Peyer's patch (tissue), 4 donors: Measurements from ENCODE around the gene CHRNG.

Experiments used
- POLR2A ChIP-seq, 2 donors: fragments of 450-650 bp; IDR thresholded peaks; one replicate each; pipeline ENCODE4 v1.5.1; 2017; ENCODE audit warnings: antibody characterized with exemption in 2 of 2, mild to moderate bottlenecking in 2 of 2, moderate library complexity in 2 of 2
- TF ChIP-seq, protein P1 (sequence below), 6 experiments: fragments of 450-650 bp in 4 of 6; fragments of 200-600 bp in 2 of 6; sonication (generic) in 1 of 6; IDR thresholded peaks; one replicate each; pipeline ENCODE4 v1.5.1; 2017 to 2019; ENCODE audit warnings: antibody characterized with exemption in 6 of 6, mild to moderate bottlenecking in 3 of 6, moderate library complexity in 1 of 6

DNA sequence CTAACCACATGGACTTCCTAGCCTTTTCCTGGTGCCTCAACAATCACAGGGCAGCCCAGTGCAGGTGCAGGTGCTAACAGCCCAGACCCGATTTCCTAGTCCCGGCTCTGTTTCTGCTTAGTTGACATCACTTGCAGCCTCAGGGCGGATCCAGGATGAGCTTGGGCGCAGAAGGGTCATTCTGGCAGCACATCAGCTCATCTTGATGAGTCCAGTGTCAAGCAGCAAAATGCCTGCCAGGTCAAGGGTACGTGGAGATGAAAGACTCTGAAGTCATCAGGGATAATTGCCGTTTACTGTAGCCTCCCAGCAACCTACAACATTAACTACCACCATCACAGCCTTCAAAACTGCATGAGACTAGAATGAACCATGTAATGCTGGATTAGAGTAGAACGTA is 54.5 kb downstream of the CHRNG start:
- TF ChIP-seq, protein P1, sequence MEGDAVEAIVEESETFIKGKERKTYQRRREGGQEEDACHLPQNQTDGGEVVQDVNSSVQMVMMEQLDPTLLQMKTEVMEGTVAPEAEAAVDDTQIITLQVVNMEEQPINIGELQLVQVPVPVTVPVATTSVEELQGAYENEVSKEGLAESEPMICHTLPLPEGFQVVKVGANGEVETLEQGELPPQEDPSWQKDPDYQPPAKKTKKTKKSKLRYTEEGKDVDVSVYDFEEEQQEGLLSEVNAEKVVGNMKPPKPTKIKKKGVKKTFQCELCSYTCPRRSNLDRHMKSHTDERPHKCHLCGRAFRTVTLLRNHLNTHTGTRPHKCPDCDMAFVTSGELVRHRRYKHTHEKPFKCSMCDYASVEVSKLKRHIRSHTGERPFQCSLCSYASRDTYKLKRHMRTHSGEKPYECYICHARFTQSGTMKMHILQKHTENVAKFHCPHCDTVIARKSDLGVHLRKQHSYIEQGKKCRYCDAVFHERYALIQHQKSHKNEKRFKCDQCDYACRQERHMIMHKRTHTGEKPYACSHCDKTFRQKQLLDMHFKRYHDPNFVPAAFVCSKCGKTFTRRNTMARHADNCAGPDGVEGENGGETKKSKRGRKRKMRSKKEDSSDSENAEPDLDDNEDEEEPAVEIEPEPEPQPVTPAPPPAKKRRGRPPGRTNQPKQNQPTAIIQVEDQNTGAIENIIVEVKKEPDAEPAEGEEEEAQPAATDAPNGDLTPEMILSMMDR (IDR thresholded peaks at IDR 0.05), result no peak
- no peak for TF ChIP-seq POLR2A (IDR thresholded peaks at IDR 0.05)
